Liver (tissue), 9 donors: ENCODE data around the gene STXBP6. TPM values are rescaled to one million over a fixed set of nuclear protein-coding genes. Genes with fewer than 3 reads are reported as not detected.

Experiments
- DNase-seq: peaks from one replicate; pipeline ENCODE4 v3.0.0-alpha.2; 2017; ENCODE audit warnings: low spot score
- H3K27ac ChIP-seq, 2 donors: one replicate each; pipeline ENCODE4 v1.7.0; 2013; ENCODE audit warnings: inconsistent platforms in 2 of 2, low read length in 2 of 2, control low read depth in 1 of 2, low read depth in 1 of 2, mild to moderate bottlenecking in 1 of 2
- H3K27me3 ChIP-seq, 4 donors: one replicate each; pipeline versions ENCODE4 v1.6.1 to v1.7.0; 2013; ENCODE audit warnings: low read length in 3 of 4, inconsistent platforms in 1 of 4, mild to moderate bottlenecking in 1 of 4, moderate library complexity in 1 of 4; ENCODE audit not compliant: control insufficient read depth in 4 of 4, insufficient read depth in 4 of 4
- H3K36me3 ChIP-seq, 4 donors: one replicate each; pipeline versions ENCODE4 v1.6.1 to v1.7.0; 2013; ENCODE audit warnings: low read length in 3 of 4, mild to moderate bottlenecking in 3 of 4, low read depth in 1 of 4, moderate library complexity in 1 of 4; ENCODE audit not compliant: control insufficient read depth in 4 of 4, insufficient read depth in 3 of 4
- H3K4me1 ChIP-seq, 4 donors: one replicate each; pipeline versions ENCODE4 v1.6.1 to v1.7.0; 2013; ENCODE audit warnings: low read length in 3 of 4, mild to moderate bottlenecking in 3 of 4, moderate library complexity in 1 of 4; ENCODE audit not compliant: control insufficient read depth in 4 of 4, insufficient read depth in 4 of 4
- H3K4me3 ChIP-seq, 3 donors: one replicate each; pipeline versions ENCODE4 v1.6.1 to v1.7.0; 2013; ENCODE audit warnings: low read length in 3 of 3, control low read depth in 1 of 3, low read depth in 1 of 3, mild to moderate bottlenecking in 1 of 3
- H3K9ac ChIP-seq, 2 donors: one replicate each; pipeline ENCODE4 v1.7.0; 2013; ENCODE audit warnings: low read length in 2 of 2, mild to moderate bottlenecking in 2 of 2, moderate library complexity in 2 of 2, control low read depth in 1 of 2, low read depth in 1 of 2
- H3K9me3 ChIP-seq, 4 donors: one replicate each; pipeline versions ENCODE4 v1.6.1 to v1.7.0; 2013; ENCODE audit warnings: low read length in 3 of 4; ENCODE audit not compliant: control insufficient read depth in 4 of 4
- EGR1 ChIP-seq, 2 donors: IDR thresholded peaks; 2 replicates each; pipeline ENCODE4 v1.6.1; 2016 to 2018; ENCODE audit warnings: antibody characterized with exemption in 2 of 2, low read depth in 2 of 2
- FOXA1 ChIP-seq: IDR thresholded peaks from 2 replicates; pipeline ENCODE4 v1.6.1; 2016; ENCODE audit warnings: antibody characterized with exemption
- FOXA2 ChIP-seq: IDR thresholded peaks from 2 replicates; pipeline ENCODE4 v1.6.1; 2016; ENCODE audit warnings: antibody characterized with exemption
- GABPA ChIP-seq, 2 donors: IDR thresholded peaks in 1 of 2; conservative IDR thresholded peaks in 1 of 2; 2 replicates each; pipeline ENCODE4 v1.6.1; 2016; ENCODE audit warnings: antibody characterized with exemption in 2 of 2, mild to moderate bottlenecking in 1 of 2, moderate library complexity in 1 of 2
- HNF4A ChIP-seq, 2 donors: conservative IDR thresholded peaks; 2 replicates each; pipeline ENCODE4 v1.6.1; 2016; ENCODE audit warnings: antibody characterized with exemption in 2 of 2, mild to moderate bottlenecking in 2 of 2
- HNF4G ChIP-seq: IDR thresholded peaks from 2 replicates; pipeline ENCODE4 v1.6.1; 2016; ENCODE audit warnings: antibody characterized with exemption
- JUND ChIP-seq, 2 donors: IDR thresholded peaks; 2 replicates each; pipeline ENCODE4 v1.6.1; 2016; ENCODE audit warnings: antibody characterized with exemption in 2 of 2
- NR2F2 ChIP-seq: IDR thresholded peaks from 2 replicates; pipeline ENCODE4 v1.6.1; 2016; ENCODE audit warnings: antibody characterized with exemption
- RAD21 ChIP-seq, 2 donors: IDR thresholded peaks; 2 replicates each; pipeline ENCODE4 v1.6.1; 2016; ENCODE audit warnings: antibody characterized with exemption in 2 of 2, mild to moderate bottlenecking in 2 of 2
- RXRA ChIP-seq, 2 donors: IDR thresholded peaks; 2 replicates each; pipeline ENCODE4 v1.6.1; 2017 to 2018; ENCODE audit warnings: antibody characterized with exemption in 2 of 2, mild to moderate bottlenecking in 1 of 2
- SP1 ChIP-seq: IDR thresholded peaks from 2 replicates; pipeline ENCODE4 v1.6.1; 2018; ENCODE audit warnings: antibody characterized with exemption, mild to moderate bottlenecking
- TAF1 ChIP-seq: conservative IDR thresholded peaks from 2 replicates; pipeline ENCODE4 v1.6.1; 2016; ENCODE audit warnings: antibody characterized with exemption, mild to moderate bottlenecking
- YY1 ChIP-seq: IDR thresholded peaks from 2 replicates; pipeline ENCODE4 v1.6.1; 2016; ENCODE audit warnings: antibody characterized with exemption, mild to moderate bottlenecking
- WGBS: extraction: QIAGEN DNeasy Blood & Tissue Kit; methylation state at CpG from one replicate; pipeline ENCODE4 v1.1.7; 2013; 5-methylcytosine and 5-hydroxymethylcytosine counted together
- polyA plus RNA-seq, 2 donors: library from polyadenylated mRNA; stranded (reverse) in 1 of 2; unstranded in 1 of 2; fragments of 200-250 nt in 1 of 2; fragments of >200 nt in 1 of 2; fragmentation: Nextera tagmentation in 1 of 2; extraction: Ambion mirVana in 1 of 2; gene quantifications; one replicate each; pipeline versions ENCODE4 v1.2.1 to v1.2.3, GENCODE V29; 2013 to 2015
- total RNA-seq, 2 donors: library from RNA; depleted of rRNA; stranded (reverse); fragments of >200 nt; gene quantifications; one replicate each; pipeline ENCODE4 v1.2.3, GENCODE V29; 2014
- TF ChIP-seq, protein P1 (sequence below): IDR thresholded peaks from 2 replicates; pipeline ENCODE4 v1.6.1; 2016; ENCODE audit warnings: antibody characterized with exemption
- TF ChIP-seq, protein P2 (sequence below): IDR thresholded peaks from 2 replicates; pipeline ENCODE4 v1.6.1; 2016; ENCODE audit warnings: antibody characterized with exemption, mild to moderate bottlenecking
- TF ChIP-seq, protein P3 (sequence below): fragments of 150-350 bp; IDR thresholded peaks from 2 replicates; pipeline ENCODE4 v1.5.1; 2017; ENCODE audit warnings: improper control_type of control experiment, low read depth, low read length; ENCODE audit not compliant: missing input control
- TF ChIP-seq, protein P4 (sequence below): IDR thresholded peaks from 2 replicates; pipeline ENCODE4 v1.6.1; 2016; ENCODE audit warnings: antibody characterized with exemption
- TF ChIP-seq, protein P5 (sequence below): IDR thresholded peaks from 2 replicates; pipeline ENCODE4 v1.6.1; 2016; ENCODE audit warnings: antibody characterized with exemption
- donor health status: healthy.
- donor health status: healthy.
- donor health status: healthy.
- donor health status: healthy.
- donor health status: healthy.

STXBP6 gene
- total and polyA plus RNA-seq, 4 donors: 1.4 to 3.8 (median 1.8) TPM

DNA sequence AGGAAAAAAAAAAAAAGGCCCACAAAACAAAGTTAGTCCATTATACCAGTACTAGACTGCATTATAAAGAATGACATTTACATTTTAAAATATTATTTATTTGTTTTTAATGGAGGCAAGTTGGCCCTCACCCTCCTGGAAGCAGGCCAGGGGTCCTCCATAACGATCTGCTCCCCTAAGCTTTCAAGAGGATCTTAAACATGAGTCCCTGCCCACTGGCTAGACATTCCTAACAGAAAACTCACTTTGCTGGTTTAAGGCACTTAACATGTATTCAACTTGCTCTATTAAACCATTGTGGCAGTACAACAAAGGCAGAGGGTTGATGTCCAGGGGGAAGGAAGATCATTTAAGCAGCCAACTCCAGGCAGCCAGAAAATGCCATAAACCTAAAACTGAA, 111.4 kb downstream of the STXBP6 start:
- Histone ChIP-seq H3K9me3 (no peaks in the 10 kb centered on the region), H3K27ac (no peak overlapping the region), H3K27me3 (no peaks in the 10 kb centered on the region), H3K36me3 (no peaks in the 10 kb centered on the region), H3K9ac (no peak overlapping the region), H3K4me1 (no peaks in the 10 kb centered on the region), H3K4me3 (no peak overlapping the region)
- TF ChIP-seq, protein P1, sequence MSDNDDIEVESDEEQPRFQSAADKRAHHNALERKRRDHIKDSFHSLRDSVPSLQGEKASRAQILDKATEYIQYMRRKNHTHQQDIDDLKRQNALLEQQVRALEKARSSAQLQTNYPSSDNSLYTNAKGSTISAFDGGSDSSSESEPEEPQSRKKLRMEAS: no peak
- no peak for TF ChIP-seq HNF4G
- no peak for TF ChIP-seq FOXA1
- TF ChIP-seq, protein P2, sequence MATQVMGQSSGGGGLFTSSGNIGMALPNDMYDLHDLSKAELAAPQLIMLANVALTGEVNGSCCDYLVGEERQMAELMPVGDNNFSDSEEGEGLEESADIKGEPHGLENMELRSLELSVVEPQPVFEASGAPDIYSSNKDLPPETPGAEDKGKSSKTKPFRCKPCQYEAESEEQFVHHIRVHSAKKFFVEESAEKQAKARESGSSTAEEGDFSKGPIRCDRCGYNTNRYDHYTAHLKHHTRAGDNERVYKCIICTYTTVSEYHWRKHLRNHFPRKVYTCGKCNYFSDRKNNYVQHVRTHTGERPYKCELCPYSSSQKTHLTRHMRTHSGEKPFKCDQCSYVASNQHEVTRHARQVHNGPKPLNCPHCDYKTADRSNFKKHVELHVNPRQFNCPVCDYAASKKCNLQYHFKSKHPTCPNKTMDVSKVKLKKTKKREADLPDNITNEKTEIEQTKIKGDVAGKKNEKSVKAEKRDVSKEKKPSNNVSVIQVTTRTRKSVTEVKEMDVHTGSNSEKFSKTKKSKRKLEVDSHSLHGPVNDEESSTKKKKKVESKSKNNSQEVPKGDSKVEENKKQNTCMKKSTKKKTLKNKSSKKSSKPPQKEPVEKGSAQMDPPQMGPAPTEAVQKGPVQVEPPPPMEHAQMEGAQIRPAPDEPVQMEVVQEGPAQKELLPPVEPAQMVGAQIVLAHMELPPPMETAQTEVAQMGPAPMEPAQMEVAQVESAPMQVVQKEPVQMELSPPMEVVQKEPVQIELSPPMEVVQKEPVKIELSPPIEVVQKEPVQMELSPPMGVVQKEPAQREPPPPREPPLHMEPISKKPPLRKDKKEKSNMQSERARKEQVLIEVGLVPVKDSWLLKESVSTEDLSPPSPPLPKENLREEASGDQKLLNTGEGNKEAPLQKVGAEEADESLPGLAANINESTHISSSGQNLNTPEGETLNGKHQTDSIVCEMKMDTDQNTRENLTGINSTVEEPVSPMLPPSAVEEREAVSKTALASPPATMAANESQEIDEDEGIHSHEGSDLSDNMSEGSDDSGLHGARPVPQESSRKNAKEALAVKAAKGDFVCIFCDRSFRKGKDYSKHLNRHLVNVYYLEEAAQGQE: no peak
- TF ChIP-seq, protein P3, sequence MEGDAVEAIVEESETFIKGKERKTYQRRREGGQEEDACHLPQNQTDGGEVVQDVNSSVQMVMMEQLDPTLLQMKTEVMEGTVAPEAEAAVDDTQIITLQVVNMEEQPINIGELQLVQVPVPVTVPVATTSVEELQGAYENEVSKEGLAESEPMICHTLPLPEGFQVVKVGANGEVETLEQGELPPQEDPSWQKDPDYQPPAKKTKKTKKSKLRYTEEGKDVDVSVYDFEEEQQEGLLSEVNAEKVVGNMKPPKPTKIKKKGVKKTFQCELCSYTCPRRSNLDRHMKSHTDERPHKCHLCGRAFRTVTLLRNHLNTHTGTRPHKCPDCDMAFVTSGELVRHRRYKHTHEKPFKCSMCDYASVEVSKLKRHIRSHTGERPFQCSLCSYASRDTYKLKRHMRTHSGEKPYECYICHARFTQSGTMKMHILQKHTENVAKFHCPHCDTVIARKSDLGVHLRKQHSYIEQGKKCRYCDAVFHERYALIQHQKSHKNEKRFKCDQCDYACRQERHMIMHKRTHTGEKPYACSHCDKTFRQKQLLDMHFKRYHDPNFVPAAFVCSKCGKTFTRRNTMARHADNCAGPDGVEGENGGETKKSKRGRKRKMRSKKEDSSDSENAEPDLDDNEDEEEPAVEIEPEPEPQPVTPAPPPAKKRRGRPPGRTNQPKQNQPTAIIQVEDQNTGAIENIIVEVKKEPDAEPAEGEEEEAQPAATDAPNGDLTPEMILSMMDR: no peak
- TF ChIP-seq TAF1: no peak
- no peak for TF ChIP-seq YY1
- no peak for TF ChIP-seq RXRA (IDR thresholded peaks at IDR 0.05)
- no peak for TF ChIP-seq GABPA (IDR thresholded peaks at IDR 0.05 in 1 of 2, conservative IDR thresholded peaks at IDR 0.05 in 1 of 2)
- TF ChIP-seq FOXA2: no peak
- no peak for TF ChIP-seq SP1
- no peak for TF ChIP-seq RAD21 (IDR thresholded peaks at IDR 0.05)
- TF ChIP-seq, protein P4, sequence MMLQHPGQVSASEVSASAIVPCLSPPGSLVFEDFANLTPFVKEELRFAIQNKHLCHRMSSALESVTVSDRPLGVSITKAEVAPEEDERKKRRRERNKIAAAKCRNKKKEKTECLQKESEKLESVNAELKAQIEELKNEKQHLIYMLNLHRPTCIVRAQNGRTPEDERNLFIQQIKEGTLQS: no peak
- TF ChIP-seq, protein P5, sequence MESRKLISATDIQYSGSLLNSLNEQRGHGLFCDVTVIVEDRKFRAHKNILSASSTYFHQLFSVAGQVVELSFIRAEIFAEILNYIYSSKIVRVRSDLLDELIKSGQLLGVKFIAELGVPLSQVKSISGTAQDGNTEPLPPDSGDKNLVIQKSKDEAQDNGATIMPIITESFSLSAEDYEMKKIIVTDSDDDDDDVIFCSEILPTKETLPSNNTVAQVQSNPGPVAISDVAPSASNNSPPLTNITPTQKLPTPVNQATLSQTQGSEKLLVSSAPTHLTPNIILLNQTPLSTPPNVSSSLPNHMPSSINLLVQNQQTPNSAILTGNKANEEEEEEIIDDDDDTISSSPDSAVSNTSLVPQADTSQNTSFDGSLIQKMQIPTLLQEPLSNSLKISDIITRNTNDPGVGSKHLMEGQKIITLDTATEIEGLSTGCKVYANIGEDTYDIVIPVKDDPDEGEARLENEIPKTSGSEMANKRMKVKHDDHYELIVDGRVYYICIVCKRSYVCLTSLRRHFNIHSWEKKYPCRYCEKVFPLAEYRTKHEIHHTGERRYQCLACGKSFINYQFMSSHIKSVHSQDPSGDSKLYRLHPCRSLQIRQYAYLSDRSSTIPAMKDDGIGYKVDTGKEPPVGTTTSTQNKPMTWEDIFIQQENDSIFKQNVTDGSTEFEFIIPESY: no peak
- no peak for TF ChIP-seq HNF4A (conservative IDR thresholded peaks at IDR 0.05)
- no peak for TF ChIP-seq JUND (IDR thresholded peaks at IDR 0.05)
- TF ChIP-seq NR2F2: no peak
- no peak for TF ChIP-seq EGR1 (IDR thresholded peaks at IDR 0.05; ENCODE audit: low read depth in 2 of 2)
- DNase-seq: no peak
- WGBS: 84% methylated on average over 1 of the region's 1 CpG

DNA sequence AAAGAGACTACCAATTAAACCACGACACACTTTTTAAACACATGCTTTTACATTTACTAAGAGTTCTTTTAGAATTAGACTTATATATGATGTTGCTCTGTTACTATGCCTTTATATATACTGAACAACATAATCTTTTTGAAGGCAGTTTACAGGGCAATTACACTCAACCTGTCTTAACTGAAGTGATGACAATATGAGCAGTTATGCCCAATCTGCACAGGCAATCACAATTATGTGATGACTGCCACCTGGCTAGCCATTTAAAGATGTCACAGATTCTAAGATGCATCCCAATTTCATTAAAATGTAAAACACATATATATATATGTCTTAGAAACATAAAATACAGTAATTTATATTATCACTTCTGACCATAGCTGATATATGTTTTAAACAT, 112.6 kb downstream of the STXBP6 start:
- no peak for DNase-seq
- 91% methylated on average over 1 of the region's 1 CpG for WGBS
- TF ChIP-seq, protein P3: no peak
- TF ChIP-seq YY1 (no peak), FOXA1 (no peak), EGR1 (IDR thresholded peaks at IDR 0.05; ENCODE audit: low read depth in 2 of 2) (no peak), HNF4G (no peak), JUND (IDR thresholded peaks at IDR 0.05) (no peak)
- TF ChIP-seq, protein P2: no peak
- TF ChIP-seq, protein P1: no peak

More for the DNA sequence above, 112.6 kb downstream of the STXBP6 start:
- no peaks in the 10 kb centered on the region for H3K9me3 ChIP-seq
- no peak overlapping the region for H3K9ac ChIP-seq
- no peak overlapping the region for H3K27ac ChIP-seq
- no peaks in the 10 kb centered on the region for H3K36me3 ChIP-seq
- no peaks in the 10 kb centered on the region for H3K4me1 ChIP-seq
- no peak overlapping the region for H3K4me3 ChIP-seq
- H3K27me3 ChIP-seq: no peaks in the 10 kb centered on the region
